Ishikawa (cell line): ENCODE measurements around the gene ADD3.

ENCODE experiments used
- CEBPB ChIP-seq: IDR thresholded peaks from 2 replicates; pipeline ENCODE4 v1.6.1; 2012
- CREB1 ChIP-seq: IDR thresholded peaks from 2 replicates; pipeline ENCODE4 v1.6.1; 2012; ENCODE audit warnings: low read depth
- EGR1 ChIP-seq: IDR thresholded peaks from 2 replicates; pipeline ENCODE4 v1.6.1; 2012
- EP300 ChIP-seq: IDR thresholded peaks from 2 replicates; pipeline ENCODE4 v1.6.1; 2012; ENCODE audit warnings: borderline replicate concordance
- FOXM1 ChIP-seq: IDR thresholded peaks from 2 replicates; pipeline ENCODE4 v1.6.1; 2012; ENCODE audit warnings: low read depth, borderline replicate concordance
- MAX ChIP-seq: IDR thresholded peaks from 2 replicates; pipeline ENCODE4 v1.6.1; 2012
- NFIC ChIP-seq: IDR thresholded peaks from 2 replicates; pipeline ENCODE4 v1.6.1; 2012
- RAD21 ChIP-seq: IDR thresholded peaks from 2 replicates; pipeline ENCODE4 v1.6.1; 2012; ENCODE audit warnings: low read depth
- REST ChIP-seq: IDR thresholded peaks from 2 replicates; pipeline ENCODE4 v1.6.1; 2012; ENCODE audit warnings: low read depth, mild to moderate bottlenecking
- TAF1 ChIP-seq: IDR thresholded peaks from 2 replicates; pipeline ENCODE4 v1.6.1; 2012; ENCODE audit warnings: low read depth, mild to moderate bottlenecking
- TCF12 ChIP-seq: IDR thresholded peaks from 2 replicates; pipeline ENCODE4 v1.6.1; 2012; ENCODE audit warnings: low read depth
- TEAD4 ChIP-seq: IDR thresholded peaks from 2 replicates; pipeline ENCODE4 v1.6.1; 2012
- USF1 ChIP-seq: IDR thresholded peaks from 2 replicates; pipeline ENCODE4 v1.6.1; 2012
- YY1 ChIP-seq: IDR thresholded peaks from 2 replicates; pipeline ENCODE4 v1.6.1; 2012; ENCODE audit warnings: low read depth
- ZBTB7A ChIP-seq: IDR thresholded peaks from 2 replicates; pipeline ENCODE4 v1.6.1; 2012; ENCODE audit warnings: low read depth

Gene ADD3

GRCh38 chr10:110158051-110159005 lies 150.5 kb downstream of the ADD3 start:
- no peak for TF ChIP-seq CEBPB
- TF ChIP-seq EP300, result no peak
- TF ChIP-seq ZBTB7A, result no peak
- no peak for TF ChIP-seq EGR1
- TF ChIP-seq TEAD4, result no peak
- no peak for TF ChIP-seq REST
- TF ChIP-seq NFIC, result no peak
- no peak for TF ChIP-seq FOXM1
- no peak for TF ChIP-seq CREB1
- no peak for TF ChIP-seq TAF1
- no peak for TF ChIP-seq RAD21
- TF ChIP-seq TCF12, result no peak
- no peak for TF ChIP-seq YY1
- no peak for TF ChIP-seq MAX
- no peak for TF ChIP-seq USF1

GRCh38 chr10:110160081-110160480 lies 152.3 kb downstream of the ADD3 start:
- TF ChIP-seq TEAD4 (no peak), TAF1 (no peak), FOXM1 (no peak), MAX (no peak), YY1 (no peak), USF1 (no peak), NFIC (no peak), TCF12 (no peak), EGR1 (no peak), REST (no peak), ZBTB7A (no peak), EP300 (no peak), RAD21 (no peak)

- TF ChIP-seq FOXM1 (no peak), TEAD4 (no peak), MAX (no peak), EGR1 (no peak), RAD21 (no peak), NFIC (no peak), CREB1 (no peak), TAF1 (no peak), TCF12 (no peak), EP300 (no peak), CEBPB (no peak), YY1 (no peak), REST (no peak), USF1 (no peak)
Measured at GRCh38 chr10:110160522-110160921, 152.7 kb downstream of the ADD3 start.
